ENCODE measurements around the gene BEST1. TPM values are rescaled to one million over a fixed set of nuclear protein-coding genes. Genes with fewer than 3 reads are reported as not detected.

Gene BEST1
- total RNA-seq, 1 donor from 2014 or later, result under 0.01 TPM

Other genes with a start within 250 kb of the BEST1 start
- 0.28 and 0.33 TPM in 2 replicates for gene MYRF, start 197.7 kb upstream of the BEST1 start, total RNA-seq
- gene TMEM258, start 157.8 kb upstream of the BEST1 start, total RNA-seq, result 54.3 and 112 TPM in 2 replicates
- gene FEN1, start 157.4 kb upstream of the BEST1 start, total RNA-seq, result 46.8 and 66.1 TPM in 2 replicates
- 58.9 and 75.9 TPM in 2 replicates for gene FADS1, start 133.3 kb upstream of the BEST1 start, total RNA-seq
- gene FADS2, start 122.1 kb upstream of the BEST1 start, total RNA-seq, result 160 and 247 TPM in 2 replicates
- 180 and 194 TPM in 2 replicates for gene FADS3, start 58.8 kb upstream of the BEST1 start, total RNA-seq
- 0.92 and 1.9 TPM in 2 replicates for gene RAB3IL1, start 32.8 kb upstream of the BEST1 start, total RNA-seq
- gene FTH1, start 17.3 kb downstream of the BEST1 start, total RNA-seq, result 491 and 772 TPM in 2 replicates
- 28.5 and 66.7 TPM in 2 replicates for gene INCENP, start 173.7 kb downstream of the BEST1 start, total RNA-seq
- gene SCGB1D1, start 239.9 kb downstream of the BEST1 start, total RNA-seq, result not detected in 2 replicates